Upper lobe of left lung (tissue), 4 donors: ENCODE results near the gene MUC21.

ENCODE experiments used
- EP300 ChIP-seq, 4 donors: sonication (generic); formaldehyde crosslinking; IDR thresholded peaks; one replicate each; pipeline ENCODE4 v1.5.1; 2017; ENCODE audit warnings: antibody characterized with exemption in 4 of 4, control low read depth in 2 of 4
- POLR2A ChIP-seq, 4 donors: fragments of 450-650 bp; IDR thresholded peaks; one replicate each; pipeline ENCODE4 v1.5.1; 2016 to 2017; ENCODE audit warnings: antibody characterized with exemption in 4 of 4, mild to moderate bottlenecking in 2 of 4
- POLR2AphosphoS5 ChIP-seq, 2 donors: sonication (generic); formaldehyde crosslinking; IDR thresholded peaks; one replicate each; pipeline ENCODE4 v1.5.1; 2017; ENCODE audit warnings: antibody characterized with exemption in 2 of 2
- TF ChIP-seq, protein P1 (sequence below), 6 experiments: fragments of 450-650 bp in 4 of 6; fragments of 200-600 bp in 2 of 6; sonication (generic) in 2 of 6; IDR thresholded peaks; one replicate each; pipeline ENCODE4 v1.5.1; 2016 to 2019; ENCODE audit warnings: antibody characterized with exemption in 6 of 6

DNA sequence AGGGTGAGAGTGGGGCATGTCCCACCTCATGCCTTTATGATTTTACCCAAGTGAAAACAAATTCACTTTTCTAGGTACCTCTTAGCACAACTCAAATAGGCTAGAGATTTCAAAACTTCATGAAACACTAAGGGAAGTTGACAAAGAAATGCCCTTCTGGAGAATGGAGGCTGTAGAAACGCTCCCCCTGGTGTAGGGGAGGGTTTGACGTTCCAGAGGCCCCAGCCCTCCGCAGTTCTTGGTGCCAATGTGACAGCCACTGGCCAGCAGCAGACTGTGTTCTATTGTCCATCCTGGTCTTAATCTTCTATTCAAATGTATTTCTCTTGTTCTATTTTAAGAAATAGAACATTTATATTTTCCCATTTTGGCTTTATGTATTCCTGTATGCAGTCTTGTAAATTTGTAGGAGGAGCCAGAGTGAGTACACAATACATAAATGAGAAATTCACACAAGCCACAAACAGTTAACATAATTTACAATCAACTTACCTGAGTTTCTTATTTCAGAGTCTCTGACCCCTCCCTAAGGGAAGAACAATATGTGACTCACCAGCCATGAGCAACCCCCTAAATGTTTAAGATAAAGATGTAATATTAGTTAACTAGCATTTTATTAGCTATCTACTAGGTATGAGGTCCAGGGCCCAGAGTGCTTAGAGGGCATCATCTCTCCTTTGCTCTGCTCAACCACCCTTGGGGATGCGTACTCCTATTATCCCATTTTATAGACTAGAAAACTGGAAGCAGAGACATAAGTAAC, 8.8 kb upstream of the MUC21 start:
- TF ChIP-seq POLR2A (IDR thresholded peaks at IDR 0.05) (no peak), POLR2AphosphoS5 (IDR thresholded peaks at IDR 0.05) (no peak), EP300 (IDR thresholded peaks at IDR 0.05) (no peak)
- TF ChIP-seq, protein P1, sequence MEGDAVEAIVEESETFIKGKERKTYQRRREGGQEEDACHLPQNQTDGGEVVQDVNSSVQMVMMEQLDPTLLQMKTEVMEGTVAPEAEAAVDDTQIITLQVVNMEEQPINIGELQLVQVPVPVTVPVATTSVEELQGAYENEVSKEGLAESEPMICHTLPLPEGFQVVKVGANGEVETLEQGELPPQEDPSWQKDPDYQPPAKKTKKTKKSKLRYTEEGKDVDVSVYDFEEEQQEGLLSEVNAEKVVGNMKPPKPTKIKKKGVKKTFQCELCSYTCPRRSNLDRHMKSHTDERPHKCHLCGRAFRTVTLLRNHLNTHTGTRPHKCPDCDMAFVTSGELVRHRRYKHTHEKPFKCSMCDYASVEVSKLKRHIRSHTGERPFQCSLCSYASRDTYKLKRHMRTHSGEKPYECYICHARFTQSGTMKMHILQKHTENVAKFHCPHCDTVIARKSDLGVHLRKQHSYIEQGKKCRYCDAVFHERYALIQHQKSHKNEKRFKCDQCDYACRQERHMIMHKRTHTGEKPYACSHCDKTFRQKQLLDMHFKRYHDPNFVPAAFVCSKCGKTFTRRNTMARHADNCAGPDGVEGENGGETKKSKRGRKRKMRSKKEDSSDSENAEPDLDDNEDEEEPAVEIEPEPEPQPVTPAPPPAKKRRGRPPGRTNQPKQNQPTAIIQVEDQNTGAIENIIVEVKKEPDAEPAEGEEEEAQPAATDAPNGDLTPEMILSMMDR (IDR thresholded peaks at IDR 0.05) = no peak
